Activated CD4-positive, alpha-beta T cell treated with anti-CD3 and anti-CD28 coated beads for 48 hours (primary cell): ENCODE results near the gene SNTN.

Source experiments
- DNase-seq: peaks from one replicate; pipeline ENCODE4 v3.0.0-alpha.2; 2020

SNTN gene

GRCh38 chr3:63679186-63679585 lies 26.7 kb downstream of the SNTN start:
- DNase-seq = no peak

GRCh38 chr3:63684081-63684480 lies 31.6 kb downstream of the SNTN start:
- DNase-seq = no peak

GRCh38 chr3:63685340-63685739 lies 32.9 kb downstream of the SNTN start:
- no peak for DNase-seq

GRCh38 chr3:63687278-63688225 lies 35.1 kb downstream of the SNTN start:
- DNase-seq = no peak

GRCh38 chr3:63689285-63689684 lies 36.8 kb downstream of the SNTN start:
- DNase-seq = no peak

- DNase-seq = no peak
Observed at GRCh38 chr3:63693351-63693750, 40.9 kb downstream of the SNTN start.

- no peak for DNase-seq
Observed at GRCh38 chr3:63705092-63705645, 52.7 kb downstream of the SNTN start.

- no peak for DNase-seq
Observed at GRCh38 chr3:63706321-63707085, 54.0 kb downstream of the SNTN start.

- no peak for DNase-seq
Observed at GRCh38 chr3:63707731-63708130, 55.3 kb downstream of the SNTN start.

GRCh38 chr3:63709576-63709975 lies 57.1 kb downstream of the SNTN start:
- DNase-seq = no peak
